Measurements from ENCODE around the gene RAB14.

Gene RAB14

GRCh38 chr9:121201738-121202533 is at the start of gene RAB14:
Gene RAB14, minus strand, starts transcription at chr9:121201869. Its CDS starts 8,457 bp downstream, at chr9:121193412.
- DNase-seq: peak; percentile 99

- DNase-seq: no peak
Measured at GRCh38 chr9:121249563-121249962, 47.9 kb upstream of the RAB14 start.

- no peak for DNase-seq
Measured at GRCh38 chr9:121246821-121247561, 45.3 kb upstream of the RAB14 start.

DNA sequence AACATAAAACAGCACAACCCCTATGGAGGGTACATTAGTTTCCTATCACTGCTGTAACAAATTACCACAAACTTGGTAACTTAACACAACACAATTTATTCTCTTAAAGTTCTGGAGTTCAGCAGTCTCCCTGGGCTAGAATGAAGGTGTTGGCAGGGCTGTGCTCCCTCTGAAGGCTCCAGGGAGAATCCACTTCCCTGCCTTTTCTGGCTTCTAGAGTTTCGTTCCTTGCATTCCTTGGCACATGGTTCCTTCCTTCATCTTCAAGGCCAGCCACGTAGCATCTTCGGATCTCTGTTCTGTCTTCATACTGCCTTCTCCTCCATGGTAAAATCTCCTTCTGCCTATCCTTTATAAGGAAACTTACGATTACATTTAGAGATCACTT is 41.3 kb upstream of the RAB14 start:
- DNase-seq: no peak

DNA sequence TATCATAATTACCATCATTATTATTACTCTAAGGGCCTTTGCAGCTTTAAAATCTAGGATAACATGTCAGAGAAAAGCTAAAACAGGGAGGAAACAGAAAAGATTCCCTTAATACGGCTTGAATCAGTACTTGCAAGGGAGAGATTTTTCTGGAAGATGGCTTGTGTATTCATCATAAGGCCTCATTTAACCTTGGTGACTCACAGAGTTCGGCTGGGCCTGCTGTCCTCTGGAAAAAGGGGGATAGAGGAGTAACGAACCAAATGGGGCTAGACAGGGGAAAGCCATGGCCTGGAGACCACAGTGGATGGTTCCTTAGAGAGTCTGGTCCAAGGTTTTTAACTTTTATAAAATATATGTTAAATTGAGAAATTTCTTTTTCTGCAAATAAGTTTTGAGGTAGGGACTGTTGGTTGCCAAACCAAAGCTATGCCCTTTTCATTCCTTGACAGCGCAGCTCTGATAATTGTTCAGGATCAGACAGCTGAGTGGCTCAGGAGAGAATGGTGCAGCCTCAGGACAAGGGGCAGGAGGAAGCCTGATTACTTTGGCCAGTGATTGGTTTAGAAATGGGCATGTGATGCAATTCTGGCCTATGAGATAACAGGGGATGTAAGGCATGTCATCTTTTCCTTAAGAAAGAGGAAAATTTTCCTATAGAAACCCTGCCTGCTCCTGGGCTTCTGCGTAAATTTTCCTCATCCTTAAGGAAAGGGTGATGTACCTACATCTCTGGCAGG is 40.7 kb upstream of the RAB14 start:
- DNase-seq: no peak

- DNase-seq: no peak
Measured at GRCh38 chr9:121240472-121241135, 38.9 kb upstream of the RAB14 start.

- no peak for DNase-seq
Measured at GRCh38 chr9:121239851-121240250, 38.2 kb upstream of the RAB14 start.

- DNase-seq: no peak
Measured at GRCh38 chr9:121239071-121239470, 37.4 kb upstream of the RAB14 start.

DNA sequence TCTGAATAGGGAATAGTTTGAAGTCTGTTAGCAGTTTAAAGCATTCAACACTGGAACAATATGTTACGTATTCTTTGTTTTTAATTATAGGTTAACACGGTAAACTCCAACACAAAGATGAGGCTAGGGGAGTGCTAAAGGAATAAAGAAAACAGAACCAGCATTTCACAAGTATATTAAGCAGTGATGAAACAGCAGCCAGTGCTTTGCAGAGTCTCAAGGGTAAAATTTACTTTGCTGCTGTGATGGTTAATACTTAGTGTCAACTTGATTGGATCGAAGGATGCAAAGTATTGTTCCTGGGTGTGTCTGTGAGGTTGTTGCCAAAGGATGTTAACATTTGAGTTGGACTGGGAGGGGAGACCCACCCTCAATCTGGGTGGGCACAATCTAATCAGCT is 36.2 kb upstream of the RAB14 start:
- DNase-seq: no peak

- DNase-seq: no peak
Measured at GRCh38 chr9:121235512-121235911, 33.8 kb upstream of the RAB14 start.

- no peak for DNase-seq
Measured at GRCh38 chr9:121234832-121235161, 33.1 kb upstream of the RAB14 start.

- no peak for DNase-seq
Measured at GRCh38 chr9:121233906-121234831, 32.5 kb upstream of the RAB14 start.

DNA sequence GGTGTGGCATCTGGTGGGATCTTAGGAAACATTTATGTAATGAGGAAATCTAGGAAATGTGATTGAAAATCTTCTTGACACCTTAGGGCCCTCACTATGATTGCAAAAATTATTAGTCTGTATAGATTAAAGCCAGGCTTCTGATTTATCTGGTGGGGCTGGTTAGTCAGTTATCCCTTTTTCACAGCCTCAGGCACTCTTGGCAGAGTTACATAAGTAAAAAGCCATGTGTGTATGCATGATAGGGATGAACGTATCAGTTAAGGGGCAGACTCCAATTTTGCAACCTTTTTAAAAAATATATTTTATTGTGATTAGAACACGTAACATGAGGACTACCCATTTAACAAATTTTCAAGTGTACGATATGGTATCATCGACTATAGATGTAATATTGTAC is 30.6 kb upstream of the RAB14 start:
- no peak for DNase-seq

GRCh38 chr9:121230256-121230655 is 28.6 kb upstream of the RAB14 start:
- no peak for DNase-seq

GRCh38 chr9:121227862-121228261 is 26.2 kb upstream of the RAB14 start:
- no peak for DNase-seq

DNA sequence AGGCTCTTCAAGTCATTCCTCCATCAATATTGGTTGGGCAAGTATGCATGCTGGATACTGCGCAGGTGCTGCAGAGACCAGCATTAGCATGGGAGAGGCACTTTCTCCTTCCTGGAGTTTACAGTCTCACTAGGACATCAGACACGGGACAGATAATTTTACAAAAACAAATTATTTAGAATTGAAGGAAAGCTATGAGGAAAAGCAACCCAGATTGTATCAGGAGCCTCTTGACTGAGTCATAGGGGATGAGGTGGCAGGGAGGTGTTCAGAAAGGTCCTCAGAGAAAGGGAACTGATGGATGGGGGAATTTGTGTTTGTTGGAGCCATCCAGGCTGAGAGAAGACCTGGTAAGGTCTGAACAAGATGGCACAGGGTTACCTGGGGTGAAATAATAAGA is 24.5 kb upstream of the RAB14 start:
- no peak for DNase-seq

- DNase-seq: no peak
Measured at GRCh38 chr9:121225240-121225639, 23.6 kb upstream of the RAB14 start.

GRCh38 chr9:121222524-121223171 is 21.0 kb upstream of the RAB14 start:
- DNase-seq: peak; percentile 71

GRCh38 chr9:121221664-121222055 is 20.0 kb upstream of the RAB14 start:
- no peak for DNase-seq

GRCh38 chr9:121220996-121221663 is 19.5 kb upstream of the RAB14 start:
- no peak for DNase-seq

DNA sequence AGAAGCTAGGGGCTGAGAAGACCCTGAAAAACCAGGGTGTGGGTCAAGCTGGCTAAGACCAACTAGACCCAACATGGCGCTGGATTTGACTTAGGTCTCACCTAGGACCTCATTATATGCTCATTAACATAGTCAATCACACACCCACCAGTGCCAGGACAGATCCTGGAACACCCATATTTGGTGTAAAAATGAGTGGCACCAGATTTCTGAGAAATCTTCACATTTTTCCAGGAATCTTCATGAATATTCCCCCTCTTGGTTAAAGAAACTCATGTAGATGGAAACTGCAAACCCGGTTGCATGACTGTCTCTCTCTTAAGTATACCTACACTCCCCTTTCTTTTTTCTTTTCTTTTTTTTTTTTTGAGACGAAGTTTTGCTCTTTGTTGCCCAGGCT is 17.9 kb upstream of the RAB14 start:
- DNase-seq: no peak

All from NCI-H2029 (cell line).